HG03280 (cell line): ENCODE data around the gene MCOLN2.
"Not testable (repeated sequence)": the region's sequence is repeated elsewhere in the genome, so short reads cannot be mapped to it uniquely, and the experiment has no call there.

Experiments used
- ATAC-seq: cut with Tn5 transposase; IDR thresholded peaks from one replicate; pipeline ENCODE4 v1.9.1; 2021; ENCODE audit warnings: mild to moderate bottlenecking, moderate library complexity; ENCODE audit not compliant: unreplicated experiment

MCOLN2 gene

DNA sequence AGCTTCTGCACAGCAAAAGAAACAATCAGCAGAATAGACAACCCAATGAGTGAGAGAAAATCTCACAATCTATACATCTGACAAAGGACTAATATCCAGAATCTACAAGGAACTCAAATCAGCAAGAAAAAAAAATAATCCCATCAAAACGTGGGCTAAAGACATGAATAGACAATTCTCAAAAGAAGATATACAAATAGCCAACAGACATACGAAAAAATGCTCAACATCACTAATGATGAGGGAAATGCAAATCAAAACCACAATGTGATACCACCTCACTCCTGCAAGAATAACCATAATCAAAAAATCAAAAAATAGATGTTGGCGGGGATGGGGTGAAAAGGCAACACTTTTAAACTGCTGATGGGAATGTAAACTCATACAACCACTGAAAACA is 10.4 kb downstream of the MCOLN2 start:
- ATAC-seq: not testable (repeated sequence)

- ATAC-seq: peak; percentile 53
Observed at GRCh38 chr1:84985365-84985764, 11.5 kb downstream of the MCOLN2 start.

DNA sequence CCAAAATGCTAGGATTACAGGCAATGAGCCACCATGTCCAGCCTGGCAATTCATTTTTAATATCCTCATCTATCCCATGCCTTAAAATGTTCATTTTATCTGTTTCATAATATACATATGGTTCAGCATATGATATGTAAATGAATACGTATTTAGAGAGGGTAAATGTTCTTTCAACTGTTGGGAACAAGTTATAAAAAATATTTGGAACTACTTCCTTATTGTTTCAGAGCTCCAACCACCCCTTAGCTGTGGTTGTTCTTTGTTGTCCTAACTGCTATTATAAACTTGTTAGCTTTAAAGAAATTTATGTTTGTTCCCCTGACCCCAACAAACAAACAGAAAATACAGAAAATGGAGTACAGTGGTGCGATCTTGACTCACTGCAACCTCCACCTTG is 14.5 kb downstream of the MCOLN2 start:
- no peak for ATAC-seq

- no peak for ATAC-seq
Observed at GRCh38 chr1:84975035-84975434, 21.9 kb downstream of the MCOLN2 start.

GRCh38 chr1:84973498-84974334 is 23.2 kb downstream of the MCOLN2 start:
- peak; percentile 41 for ATAC-seq

DNA sequence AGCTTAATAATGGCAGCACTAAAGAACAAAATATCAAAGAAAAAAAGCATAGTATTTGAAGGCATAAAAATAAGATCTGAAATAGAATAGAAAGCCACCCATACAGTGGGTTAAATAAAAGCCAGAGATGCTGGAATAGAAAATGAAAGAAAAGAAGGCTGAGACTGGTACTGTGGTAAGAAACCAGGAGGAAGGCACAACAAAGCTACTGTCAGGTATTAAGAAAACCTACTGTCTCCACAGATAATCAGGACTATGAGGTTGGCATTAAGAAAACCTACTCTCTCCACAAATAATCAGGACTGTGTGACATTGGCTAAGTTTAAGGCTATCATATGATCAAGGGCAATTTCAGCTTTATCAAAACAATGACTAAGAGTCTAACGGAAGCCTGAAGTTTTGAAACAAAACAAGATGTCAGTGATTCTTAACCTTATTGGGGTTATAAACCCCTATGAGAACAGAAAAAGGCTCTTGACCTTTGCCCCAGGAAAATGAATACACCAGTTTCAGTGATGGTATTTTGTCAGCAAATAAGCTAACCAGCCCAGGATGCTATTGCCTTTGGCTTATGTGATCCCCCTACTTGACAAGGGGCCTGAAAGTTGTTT is 24.4 kb downstream of the MCOLN2 start:
- ATAC-seq: peak; percentile 32

DNA sequence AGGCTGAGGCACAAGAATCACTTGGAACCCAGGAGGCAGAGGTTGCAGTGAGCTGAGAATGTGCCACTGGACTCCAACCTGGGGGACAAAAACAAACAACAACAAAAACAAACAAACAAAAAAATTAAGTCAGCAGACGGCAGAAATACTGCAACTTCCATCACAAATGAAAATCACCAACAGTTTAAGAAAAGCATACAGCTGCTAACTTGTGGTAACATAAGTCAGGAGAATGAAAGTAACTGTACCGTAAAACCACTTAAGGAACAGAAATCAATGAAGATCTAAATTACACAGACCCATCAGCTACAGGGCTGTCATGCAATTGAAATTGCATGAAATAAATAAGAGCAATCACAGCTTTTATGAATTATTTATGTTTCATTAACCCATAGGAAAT is 25.0 kb downstream of the MCOLN2 start:
- peak; percentile 24 for ATAC-seq

DNA sequence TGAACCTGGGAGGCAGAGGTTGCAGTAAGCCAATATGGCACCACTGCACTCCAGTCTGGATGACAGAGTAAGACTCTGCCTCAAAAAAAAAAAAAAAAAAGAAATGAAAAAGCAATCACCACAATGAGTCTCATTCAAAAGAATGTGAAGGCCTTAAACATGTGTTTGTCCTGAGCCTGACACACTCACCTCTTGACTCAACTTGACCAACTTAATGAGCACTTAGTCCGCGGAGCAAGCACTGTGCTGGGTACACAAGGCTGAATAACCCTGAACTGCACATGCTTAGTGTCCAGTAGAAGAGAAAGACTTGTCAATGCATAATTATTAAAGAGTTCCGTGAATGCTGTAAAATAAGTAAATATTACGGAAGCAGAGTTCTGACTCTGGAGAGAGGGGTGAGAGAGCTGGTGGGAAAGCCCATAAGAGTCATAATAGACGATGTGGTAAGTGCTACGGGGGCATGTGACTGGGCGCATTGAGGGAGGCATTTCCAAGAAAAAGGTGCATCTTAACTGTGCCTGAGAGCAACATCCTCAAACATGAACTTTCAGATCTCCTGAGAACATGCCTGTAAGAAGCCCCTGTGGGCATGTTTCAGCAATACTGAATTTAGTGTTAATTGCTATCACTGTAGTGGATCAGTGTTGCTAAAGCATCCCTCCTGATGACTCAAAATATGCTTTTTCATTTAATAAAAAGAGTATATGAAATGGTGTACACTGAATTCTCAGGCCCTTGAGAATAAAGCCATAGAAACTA is 27.2 kb downstream of the MCOLN2 start:
- peak; percentile 37 for ATAC-seq

GRCh38 chr1:84968865-84969264 is 28.0 kb downstream of the MCOLN2 start:
- ATAC-seq: no peak

GRCh38 chr1:84968101-84968500 is 28.8 kb downstream of the MCOLN2 start:
- ATAC-seq: no peak

DNA sequence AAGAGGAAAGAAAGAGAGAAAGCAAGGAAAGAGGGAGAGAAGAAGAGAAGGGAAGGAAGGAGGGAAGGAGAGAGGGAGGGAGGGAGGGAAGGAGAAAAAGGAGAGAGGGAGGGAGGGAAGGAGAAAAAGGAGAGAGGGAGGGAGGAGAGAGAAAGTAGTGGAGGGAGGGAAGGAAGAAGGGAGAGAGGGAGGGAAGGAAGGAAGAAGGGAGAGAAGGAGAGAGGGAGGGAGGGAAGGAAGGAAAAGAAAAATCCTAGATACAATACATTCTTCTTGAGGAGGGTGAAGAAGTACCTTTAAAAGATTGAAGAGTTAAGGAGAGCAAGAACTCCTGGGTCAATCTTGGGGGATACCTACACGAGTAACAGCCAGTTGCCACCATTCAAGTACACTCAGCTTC is 29.2 kb downstream of the MCOLN2 start:
- ATAC-seq: no peak

DNA sequence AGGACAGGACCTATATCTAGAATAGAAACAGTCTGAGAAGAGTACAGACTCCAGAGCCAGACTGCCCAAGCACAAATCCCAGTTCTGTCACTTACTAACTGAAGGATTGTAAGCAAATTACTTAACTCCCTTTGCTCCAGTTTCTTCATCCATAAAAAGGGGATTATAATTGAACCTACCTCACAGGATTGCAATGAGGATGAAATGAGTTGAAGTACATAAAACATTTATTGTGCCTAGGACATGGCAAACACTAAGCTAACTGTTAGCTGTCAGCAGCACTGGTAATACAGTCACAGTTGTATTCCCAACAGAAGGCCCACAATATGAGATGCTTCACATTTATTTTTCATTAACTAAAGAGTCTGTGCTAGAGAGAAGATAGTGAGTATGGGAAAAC is 33.9 kb downstream of the MCOLN2 start:
- no peak for ATAC-seq

GRCh38 chr1:84961316-84961715 is 35.6 kb downstream of the MCOLN2 start:
- ATAC-seq: no peak

- ATAC-seq: no peak
Observed at GRCh38 chr1:84960371-84960770, 36.5 kb downstream of the MCOLN2 start.

DNA sequence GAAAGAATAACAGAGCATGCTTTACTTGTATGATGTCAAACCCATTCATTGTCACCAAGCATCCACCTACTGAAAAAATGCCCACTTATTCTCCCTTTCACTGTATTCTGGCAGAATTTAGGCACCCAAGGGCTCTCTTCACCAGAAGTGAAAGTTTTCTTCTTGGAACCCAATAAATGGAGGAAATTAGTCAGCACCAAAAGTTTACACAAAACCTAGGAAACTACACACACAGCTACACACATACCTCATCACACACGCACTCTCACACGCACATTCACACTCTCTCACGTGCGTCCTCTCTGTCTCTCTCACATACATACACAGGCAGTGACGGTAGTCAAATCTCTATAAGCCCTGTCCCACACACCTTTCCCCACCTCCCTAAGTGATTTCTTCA is 37.6 kb downstream of the MCOLN2 start:
- peak; percentile 81 for ATAC-seq

DNA sequence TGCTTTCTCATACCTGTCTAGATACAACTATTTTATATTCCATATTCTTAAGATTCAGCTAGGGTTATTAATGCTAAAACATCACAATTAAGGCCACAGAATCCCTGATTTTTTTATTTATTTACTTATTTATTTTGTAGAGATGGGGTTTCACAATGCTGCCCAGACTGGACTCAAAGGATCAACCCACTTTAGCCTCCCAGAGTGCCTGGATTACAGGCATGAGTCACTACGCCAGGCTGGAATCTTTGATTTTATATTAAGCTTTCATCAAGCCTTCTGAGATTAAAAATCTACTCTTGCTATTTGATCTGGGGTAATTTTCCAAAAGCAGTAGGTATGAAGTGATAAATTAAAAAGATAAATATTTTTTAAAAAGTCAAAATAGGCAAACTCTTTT is 38.9 kb downstream of the MCOLN2 start:
- no peak for ATAC-seq

- no peak for ATAC-seq
Observed at GRCh38 chr1:84956655-84957054, 40.3 kb downstream of the MCOLN2 start.

DNA sequence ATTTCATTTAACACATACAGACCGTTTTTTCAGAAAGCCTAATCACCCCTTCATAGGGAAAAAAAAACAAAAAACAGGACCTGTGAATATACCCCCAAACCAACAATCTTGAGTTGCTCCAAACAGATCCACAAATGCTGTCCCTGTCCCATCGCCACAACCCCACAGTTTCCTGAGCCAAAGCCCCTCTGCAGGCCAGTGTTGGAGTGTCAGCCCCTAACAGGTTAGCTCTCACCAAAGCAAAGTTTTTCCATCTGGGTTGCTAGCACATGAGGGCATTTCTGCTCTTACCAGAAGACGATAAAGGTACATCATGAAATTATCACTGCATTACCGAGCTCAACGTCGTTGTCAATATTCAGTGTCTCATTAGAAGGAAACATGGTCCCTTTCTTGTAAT is 40.8 kb downstream of the MCOLN2 start:
- ATAC-seq: no peak

- no peak for ATAC-seq
Observed at GRCh38 chr1:84949664-84950063, 47.2 kb downstream of the MCOLN2 start.

DNA sequence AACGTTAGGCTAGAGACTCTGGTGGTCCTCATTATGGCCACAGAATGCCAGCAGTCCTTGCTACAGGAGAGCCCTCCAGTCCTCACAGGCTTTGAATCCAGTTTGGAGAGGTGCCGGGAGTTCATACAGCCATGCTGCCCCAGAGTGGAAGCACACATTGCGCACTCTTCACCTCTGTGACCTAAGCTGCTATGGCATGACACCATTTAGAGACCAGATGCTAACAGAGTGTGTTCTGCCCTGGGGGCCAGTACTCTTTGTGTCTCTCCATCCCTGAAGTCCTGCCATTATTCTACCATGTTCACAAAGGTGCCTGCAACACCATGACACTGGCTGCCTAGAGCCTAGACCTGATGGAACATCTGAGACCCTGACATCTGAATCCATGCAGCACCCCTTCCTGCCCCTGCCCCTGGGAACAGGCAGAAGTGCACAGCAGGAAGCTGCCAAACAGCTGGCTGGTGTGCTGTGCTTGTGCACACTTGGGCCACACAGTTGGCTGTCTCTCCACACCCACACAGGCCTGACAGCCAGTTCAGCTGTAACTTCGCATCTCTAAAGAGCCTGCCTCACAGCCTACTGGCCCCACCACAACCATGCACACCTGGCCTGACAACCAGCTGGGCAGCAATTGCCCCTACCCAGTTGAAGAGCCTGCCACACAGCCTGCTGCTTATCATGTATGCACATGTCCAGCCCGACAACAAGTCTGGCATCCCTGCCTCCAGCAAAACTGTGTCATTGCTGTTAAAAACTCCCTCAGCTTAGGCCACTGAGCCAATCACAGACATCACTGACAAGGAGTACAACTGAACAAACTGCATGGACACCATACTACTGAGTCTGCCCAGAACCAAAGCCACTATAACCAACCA is 49.1 kb downstream of the MCOLN2 start:
- no peak for ATAC-seq

DNA sequence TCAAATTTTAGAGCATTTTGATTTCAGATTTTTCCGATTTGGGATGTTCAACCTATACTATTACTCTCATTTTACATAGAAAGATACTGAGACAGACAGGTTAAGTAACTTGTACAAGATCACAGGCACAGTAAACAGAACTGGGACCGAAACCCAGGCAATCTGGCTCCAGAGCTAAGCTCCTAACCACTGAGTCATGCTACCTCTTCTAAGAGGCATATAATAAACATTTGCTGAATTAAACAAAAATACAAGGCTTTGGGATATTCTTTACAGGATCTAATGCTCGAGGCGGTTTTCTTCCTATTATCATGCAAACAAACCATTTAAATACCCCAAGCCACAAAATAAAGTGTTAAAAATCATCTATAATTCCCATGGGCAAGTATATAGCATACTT is 50.3 kb downstream of the MCOLN2 start:
- ATAC-seq: no peak
